GM04504 (cell line): Measurements from ENCODE around the gene F8.
"Not testable (repeated sequence)": the region's sequence is repeated elsewhere in the genome, so short reads cannot be mapped to it uniquely, and the experiment has no call there.

Experiments
- DNase-seq: peaks from one replicate; pipeline ENCODE4 v3.0.0-alpha.2; 2012; ENCODE audit warnings: low read depth

Gene F8

GRCh38 chrX:154986826-154987575 lies 35.5 kb downstream of the F8 start:
- no peak for DNase-seq

GRCh38 chrX:154981116-154981411 lies 41.5 kb downstream of the F8 start:
- no peak for DNase-seq

GRCh38 chrX:154980330-154981115 lies 42.0 kb downstream of the F8 start:
- peak; percentile 18 for DNase-seq

GRCh38 chrX:154979629-154980028 lies 42.9 kb downstream of the F8 start:
- no peak for DNase-seq

GRCh38 chrX:154968353-154968752 lies 54.2 kb downstream of the F8 start:
- DNase-seq, result no peak

GRCh38 chrX:154967603-154968002 lies 54.9 kb downstream of the F8 start:
- DNase-seq, result no peak

GRCh38 chrX:154961947-154962346 lies 60.6 kb downstream of the F8 start:
- no peak for DNase-seq

- not testable (repeated sequence) for DNase-seq
Observed at GRCh38 chrX:154955799-154956198, 66.7 kb downstream of the F8 start.

GRCh38 chrX:154939265-154939664 lies 83.3 kb downstream of the F8 start:
- DNase-seq, result not testable (repeated sequence)

GRCh38 chrX:154924771-154925170 lies 97.8 kb downstream of the F8 start:
- not testable (repeated sequence) for DNase-seq

GRCh38 chrX:154918060-154918483 lies 104.5 kb downstream of the F8 start:
- peak; percentile 60 for DNase-seq

- no peak for DNase-seq
Observed at GRCh38 chrX:154914052-154914451, 108.5 kb downstream of the F8 start.

GRCh38 chrX:154910528-154910927 lies 112.0 kb downstream of the F8 start:
- not testable (repeated sequence) for DNase-seq

- DNase-seq, result not testable (repeated sequence)
Observed at GRCh38 chrX:154910048-154910447, 112.5 kb downstream of the F8 start.

GRCh38 chrX:154908821-154909220 lies 113.7 kb downstream of the F8 start:
- no peak for DNase-seq

GRCh38 chrX:154902408-154902807 lies 120.1 kb downstream of the F8 start:
- DNase-seq, result no peak

- no peak for DNase-seq
Observed at GRCh38 chrX:154900323-154900722, 122.2 kb downstream of the F8 start.

- DNase-seq, result no peak
Observed at GRCh38 chrX:154892296-154892695, 130.2 kb downstream of the F8 start.

GRCh38 chrX:154890990-154891639 lies 131.4 kb downstream of the F8 start:
- DNase-seq, result peak; percentile 0

GRCh38 chrX:154886789-154887221 lies 135.7 kb downstream of the F8 start:
- not testable (repeated sequence) for DNase-seq

GRCh38 chrX:154886069-154886788 lies 136.3 kb downstream of the F8 start, which contains the start of gene F8A1:
Gene F8A1 (plus strand): TSS chrX:154886355. CDS start chrX:154886375, 20 bp downstream.
- not testable (repeated sequence) for DNase-seq

- DNase-seq, result not testable (repeated sequence)
Observed at GRCh38 chrX:154885549-154885948, 137.0 kb downstream of the F8 start.
